Measurements from ENCODE around the gene C9orf78.

Gene C9orf78

DNA sequence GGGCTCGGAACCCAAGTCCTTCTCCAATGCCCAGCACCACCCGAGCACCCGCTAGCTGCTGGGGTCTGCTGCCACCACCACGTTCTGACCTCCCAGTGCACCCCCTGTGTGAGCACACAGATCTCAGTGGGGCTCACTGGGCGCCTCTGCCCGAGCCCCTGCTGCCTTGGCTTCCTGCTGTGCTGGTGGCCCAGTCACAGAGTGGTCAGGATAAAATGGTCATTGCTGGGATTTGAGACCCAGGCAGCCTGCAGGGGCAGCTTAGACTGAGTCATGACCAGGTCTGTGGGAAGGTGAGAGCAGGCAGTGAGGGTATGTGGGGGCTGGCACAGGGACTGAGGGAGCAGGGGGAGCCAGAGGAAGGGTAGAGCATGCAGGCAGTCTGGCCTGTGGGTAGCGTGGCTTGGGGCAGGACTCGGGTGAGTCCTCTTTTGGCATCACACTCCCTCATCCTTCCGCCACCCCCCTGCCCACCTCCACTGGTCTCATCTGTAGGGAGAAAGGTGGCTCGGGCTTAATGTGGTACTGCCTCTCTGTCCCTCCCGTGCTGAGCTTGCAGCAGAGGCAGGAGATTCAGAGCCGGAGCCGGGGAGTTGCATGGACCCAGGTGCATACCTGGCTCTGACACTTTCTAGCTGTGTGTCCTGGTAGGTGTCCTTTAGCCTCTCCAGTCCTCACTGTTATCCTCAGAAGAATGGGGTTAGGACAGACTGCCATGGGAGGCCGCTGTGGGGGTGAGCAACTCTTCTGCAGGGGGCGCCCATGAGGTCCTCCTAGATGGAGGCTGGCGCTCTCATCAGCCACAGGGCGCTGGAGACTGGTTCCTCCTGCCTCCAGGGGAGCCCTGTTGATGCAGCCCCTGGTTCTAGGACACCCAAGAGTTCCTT, 32.3 kb upstream of the C9orf78 start:
- DNase-seq (ENCODE audit: extremely low read depth, low read depth), result no peak
- no peak overlapping the region for H3K4me3 ChIP-seq (replicated peaks; ENCODE audit: low read depth, low read length)
- TF ChIP-seq, protein P1, sequence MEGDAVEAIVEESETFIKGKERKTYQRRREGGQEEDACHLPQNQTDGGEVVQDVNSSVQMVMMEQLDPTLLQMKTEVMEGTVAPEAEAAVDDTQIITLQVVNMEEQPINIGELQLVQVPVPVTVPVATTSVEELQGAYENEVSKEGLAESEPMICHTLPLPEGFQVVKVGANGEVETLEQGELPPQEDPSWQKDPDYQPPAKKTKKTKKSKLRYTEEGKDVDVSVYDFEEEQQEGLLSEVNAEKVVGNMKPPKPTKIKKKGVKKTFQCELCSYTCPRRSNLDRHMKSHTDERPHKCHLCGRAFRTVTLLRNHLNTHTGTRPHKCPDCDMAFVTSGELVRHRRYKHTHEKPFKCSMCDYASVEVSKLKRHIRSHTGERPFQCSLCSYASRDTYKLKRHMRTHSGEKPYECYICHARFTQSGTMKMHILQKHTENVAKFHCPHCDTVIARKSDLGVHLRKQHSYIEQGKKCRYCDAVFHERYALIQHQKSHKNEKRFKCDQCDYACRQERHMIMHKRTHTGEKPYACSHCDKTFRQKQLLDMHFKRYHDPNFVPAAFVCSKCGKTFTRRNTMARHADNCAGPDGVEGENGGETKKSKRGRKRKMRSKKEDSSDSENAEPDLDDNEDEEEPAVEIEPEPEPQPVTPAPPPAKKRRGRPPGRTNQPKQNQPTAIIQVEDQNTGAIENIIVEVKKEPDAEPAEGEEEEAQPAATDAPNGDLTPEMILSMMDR (IDR thresholded peaks at IDR 0.05; ENCODE audit: low read depth, low read length, missing control alignments), result no peak

DNA sequence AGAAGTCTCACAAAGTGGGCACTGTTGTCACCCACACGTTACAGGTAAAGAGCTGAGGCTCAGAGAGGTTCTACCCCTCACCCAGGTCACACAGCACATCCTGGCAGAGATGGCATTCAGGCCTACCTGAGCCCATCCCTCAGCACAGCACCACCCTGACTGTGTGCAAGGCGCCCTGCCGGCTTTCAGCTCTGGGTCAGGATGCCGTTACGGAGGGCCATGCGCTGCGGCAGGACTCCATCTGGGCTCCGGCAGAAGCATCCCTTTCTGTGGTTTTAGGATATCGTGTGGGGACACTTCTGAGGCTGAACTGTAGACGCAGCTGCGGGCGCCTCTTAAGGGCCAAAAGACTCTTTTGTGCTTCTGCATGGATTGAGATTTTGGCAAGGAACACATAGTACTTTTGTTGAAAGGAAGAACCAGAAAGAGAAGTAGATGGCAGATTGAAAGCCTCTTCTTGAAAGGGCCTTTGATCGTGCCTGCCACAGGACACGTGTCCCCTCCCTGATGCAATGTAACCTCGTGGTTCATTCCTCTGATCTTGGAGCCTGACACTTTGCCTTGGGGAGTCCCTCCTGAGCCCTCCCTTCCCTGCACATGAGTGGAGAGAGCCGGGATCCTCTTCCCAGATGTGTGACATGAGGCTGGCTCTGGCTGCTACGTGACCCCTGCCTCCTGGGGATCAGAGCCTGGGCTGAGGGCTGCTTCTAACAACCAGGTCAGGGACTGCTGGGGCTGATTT, 31.5 kb upstream of the C9orf78 start:
- H3K4me3 ChIP-seq (replicated peaks; ENCODE audit: low read depth, low read length), result no peak overlapping the region
- TF ChIP-seq, protein P1 (IDR thresholded peaks at IDR 0.05; ENCODE audit: low read depth, low read length, missing control alignments), result no peak
- no peak for DNase-seq (ENCODE audit: extremely low read depth, low read depth)

DNA sequence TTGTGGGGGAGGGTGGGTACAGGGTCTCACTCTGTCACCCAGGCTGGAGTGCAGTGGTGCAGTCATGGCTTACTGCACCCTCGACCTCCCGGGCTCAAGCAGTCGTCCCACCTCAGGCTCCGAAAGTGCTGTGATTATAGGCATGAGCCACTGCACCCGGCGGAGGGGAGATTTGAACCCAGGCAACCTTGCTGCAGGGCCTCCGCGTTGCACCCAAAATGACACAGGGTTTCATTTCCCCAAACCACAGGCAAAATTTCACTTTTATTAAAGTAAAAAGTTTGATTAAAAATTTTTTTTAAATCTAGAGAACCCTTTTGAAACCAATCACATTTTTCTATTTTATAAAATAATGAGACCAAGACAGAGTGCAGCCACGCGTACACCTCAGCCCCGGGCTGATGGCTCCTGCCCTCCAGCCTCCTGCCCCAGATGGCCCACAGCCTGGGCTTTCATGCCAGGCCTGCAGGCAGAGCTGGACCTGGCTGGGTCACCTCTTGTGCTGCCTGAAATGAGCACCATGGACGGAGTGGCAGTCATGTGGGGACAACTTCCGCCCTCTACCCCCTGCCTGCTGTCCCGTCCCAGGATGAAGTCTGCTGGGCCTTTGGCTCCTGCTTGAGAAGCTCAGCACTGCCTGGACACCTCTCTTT, 30.7 kb upstream of the C9orf78 start:
- H3K4me3 ChIP-seq (replicated peaks; ENCODE audit: low read depth, low read length), result no peak overlapping the region
- no peak for DNase-seq (ENCODE audit: extremely low read depth, low read depth)
- TF ChIP-seq, protein P1 (IDR thresholded peaks at IDR 0.05; ENCODE audit: low read depth, low read length, missing control alignments), result no peak

- H3K4me3 ChIP-seq (replicated peaks; ENCODE audit: low read depth, low read length), result no peak overlapping the region
- no peak for DNase-seq (ENCODE audit: extremely low read depth, low read depth)
- TF ChIP-seq, protein P1 (IDR thresholded peaks at IDR 0.05; ENCODE audit: low read depth, low read length, missing control alignments), result no peak
These were observed 30.0 kb upstream of the C9orf78 start for GRCh38 chr9:129864991-129865647.

DNA sequence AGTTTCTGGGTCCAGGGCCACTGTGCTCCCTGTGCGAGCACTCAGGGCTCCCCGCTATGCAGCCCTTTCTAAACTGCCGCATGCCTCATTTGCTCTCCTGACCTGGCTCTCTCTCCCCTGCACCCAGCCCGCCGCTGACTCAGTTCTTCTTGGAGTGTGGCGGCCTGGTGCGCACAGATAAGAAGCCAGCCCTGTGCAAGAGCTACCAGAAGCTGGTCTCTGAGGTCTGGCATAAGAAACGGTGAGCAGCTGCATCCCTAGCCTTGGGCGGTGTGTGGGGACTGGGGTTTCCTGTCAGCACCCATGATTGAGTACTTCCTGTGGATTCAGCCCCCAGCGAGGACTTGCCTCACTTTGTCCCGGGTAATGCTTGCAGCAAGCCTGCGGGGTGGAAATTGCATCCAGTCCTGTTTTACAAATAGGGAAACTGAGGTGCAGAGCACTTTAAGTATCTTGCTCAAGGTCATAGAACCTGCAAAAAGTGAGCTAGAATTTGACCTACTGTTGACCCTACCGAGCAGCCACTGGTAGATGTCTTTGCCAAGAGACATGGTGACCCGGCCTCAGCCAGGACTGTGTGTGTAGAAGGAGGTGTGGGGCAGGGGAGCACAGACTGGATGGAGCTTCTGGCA, 28.1 kb upstream of the C9orf78 start:
- no peak for DNase-seq (ENCODE audit: extremely low read depth, low read depth)
- TF ChIP-seq, protein P1 (IDR thresholded peaks at IDR 0.05; ENCODE audit: low read depth, low read length, missing control alignments), result no peak
- no peak overlapping the region for H3K4me3 ChIP-seq (replicated peaks; ENCODE audit: low read depth, low read length)

DNA sequence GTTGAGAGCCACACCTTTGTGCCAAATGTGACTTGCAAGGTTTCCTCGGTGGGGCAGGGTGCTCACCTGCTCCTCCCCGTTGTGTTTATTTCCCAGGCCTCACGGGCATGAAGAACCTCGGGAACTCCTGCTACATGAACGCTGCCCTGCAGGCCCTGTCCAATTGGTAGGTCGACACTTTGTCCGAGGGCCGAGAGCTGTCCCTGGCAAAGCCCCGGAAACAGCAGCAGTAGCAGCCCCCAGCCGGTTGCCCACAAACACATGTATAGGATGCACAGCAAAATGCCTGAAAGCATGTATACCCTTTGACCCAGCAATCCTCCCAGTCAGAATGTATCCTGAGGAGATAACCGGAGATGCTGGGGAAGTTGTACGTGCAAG, 26.4 kb upstream of the C9orf78 start:
- no peak overlapping the region for H3K4me3 ChIP-seq (replicated peaks; ENCODE audit: low read depth, low read length)
- no peak for DNase-seq (ENCODE audit: extremely low read depth, low read depth)
- TF ChIP-seq, protein P1 (IDR thresholded peaks at IDR 0.05; ENCODE audit: low read depth, low read length, missing control alignments), result no peak

Measured in HFF-Myc (cell line).